DMS53 (cell line): ENCODE results near the gene GLI3.

Source experiments
- DNase-seq: peaks from one replicate; lab custom pipeline; 2025; lab: John Stamatoyannopoulos, UW

GLI3 gene

DNA sequence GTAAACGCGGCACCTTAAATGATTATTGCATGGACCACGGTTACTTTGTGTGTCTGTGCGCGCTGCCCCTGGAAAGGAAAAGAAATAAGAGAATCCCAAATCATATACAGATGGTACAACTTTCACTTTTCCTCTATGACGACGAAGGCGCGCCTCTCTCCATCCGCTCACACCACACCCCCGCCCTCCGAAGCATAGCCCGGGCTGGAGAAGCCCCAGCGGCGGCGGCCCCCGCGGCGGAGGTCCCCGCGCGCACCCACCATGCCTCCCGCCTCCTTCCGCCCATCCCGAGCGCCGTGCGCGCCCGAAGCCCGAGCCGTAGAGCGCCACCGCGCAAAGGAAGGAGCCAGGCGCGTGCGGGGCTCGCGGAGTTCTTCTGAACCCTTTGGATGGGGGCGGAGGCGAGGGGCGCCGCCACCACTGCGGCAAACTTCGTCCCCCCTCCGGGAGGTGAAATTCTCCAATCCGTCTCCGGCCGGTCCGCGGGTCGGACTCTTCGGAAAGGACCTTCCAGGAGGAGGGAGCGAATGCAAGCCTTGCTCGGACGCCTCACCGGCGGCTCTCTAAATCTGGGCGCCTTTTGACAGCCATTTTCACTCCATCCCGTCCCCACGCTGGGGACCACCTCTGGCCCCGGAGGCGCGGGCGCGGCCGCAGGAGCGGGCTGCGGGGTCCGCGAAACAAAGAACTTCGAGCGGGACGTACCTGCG lies 588 bp downstream of the GLI3 start:
- DNase-seq: peak; percentile 68

DNA sequence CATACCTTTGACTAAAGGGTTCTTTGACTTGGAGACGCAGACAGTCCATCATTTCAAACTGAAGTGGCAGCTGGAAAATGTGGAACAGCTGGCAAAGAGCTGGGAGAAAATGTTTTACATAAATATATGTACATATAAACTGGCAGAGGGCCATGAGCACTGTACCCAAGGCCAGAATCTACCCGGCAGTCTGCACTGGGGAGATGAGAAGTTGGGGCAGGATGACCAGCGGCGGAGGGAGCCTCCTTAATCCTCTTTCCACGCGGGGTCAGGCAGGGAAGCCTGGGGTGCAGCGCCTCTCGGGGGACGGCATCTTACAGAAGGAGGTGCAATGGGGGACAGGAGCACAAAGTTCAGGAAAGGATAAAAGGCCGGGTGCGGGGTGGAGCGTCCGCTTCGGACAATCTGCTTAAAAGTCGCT lies 1.3 kb downstream of the GLI3 start:
- DNase-seq: peak; percentile 38

DNA sequence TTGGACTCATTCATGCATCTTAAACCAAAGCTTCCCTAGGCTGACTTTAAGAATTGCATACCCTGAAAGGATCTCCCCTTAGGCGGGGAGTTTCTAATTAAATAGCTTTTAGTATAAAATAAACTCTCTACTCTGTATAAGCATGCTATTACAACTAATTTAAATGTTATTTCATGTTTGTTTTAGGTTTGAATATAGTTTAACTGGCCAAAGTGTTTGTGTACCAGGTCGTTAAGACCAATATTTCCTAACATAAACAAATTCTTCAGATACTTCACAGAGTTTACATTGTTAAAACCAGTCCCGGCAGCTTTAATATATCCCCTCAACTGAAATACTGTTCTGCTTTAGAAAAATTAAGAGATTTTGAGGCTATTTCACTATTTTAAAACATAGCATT lies 2.3 kb downstream of the GLI3 start:
- DNase-seq: no peak

DNA sequence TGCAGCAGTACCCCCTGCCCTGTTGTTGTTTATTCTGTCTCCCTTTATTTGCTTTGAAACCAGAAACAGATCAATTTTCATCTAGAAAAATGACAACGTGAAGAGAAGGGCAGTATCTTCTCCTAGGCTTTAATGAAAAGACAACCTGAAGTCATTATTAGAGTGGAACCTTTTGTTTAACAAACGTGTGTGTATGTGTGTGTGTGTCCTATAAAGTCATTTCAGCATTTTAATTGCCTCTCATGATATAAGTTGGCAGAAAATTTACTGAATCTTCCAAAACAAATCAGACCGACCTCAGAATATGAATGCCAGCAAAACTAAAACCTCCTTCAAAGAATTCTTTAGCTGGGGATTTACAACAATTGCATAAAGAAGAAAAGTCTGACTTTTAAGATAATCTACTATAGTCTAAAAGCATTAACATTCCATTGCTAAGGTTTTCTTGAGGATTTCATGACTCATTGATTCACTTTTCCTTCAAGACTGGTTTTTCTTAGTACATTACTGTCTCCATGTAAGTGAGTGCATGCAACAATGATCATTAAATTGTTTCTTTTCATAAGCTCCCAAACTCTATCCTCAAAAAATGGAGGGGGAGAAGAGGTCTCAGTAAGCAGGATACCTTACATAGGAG lies 3.2 kb downstream of the GLI3 start:
- DNase-seq: no peak

DNA sequence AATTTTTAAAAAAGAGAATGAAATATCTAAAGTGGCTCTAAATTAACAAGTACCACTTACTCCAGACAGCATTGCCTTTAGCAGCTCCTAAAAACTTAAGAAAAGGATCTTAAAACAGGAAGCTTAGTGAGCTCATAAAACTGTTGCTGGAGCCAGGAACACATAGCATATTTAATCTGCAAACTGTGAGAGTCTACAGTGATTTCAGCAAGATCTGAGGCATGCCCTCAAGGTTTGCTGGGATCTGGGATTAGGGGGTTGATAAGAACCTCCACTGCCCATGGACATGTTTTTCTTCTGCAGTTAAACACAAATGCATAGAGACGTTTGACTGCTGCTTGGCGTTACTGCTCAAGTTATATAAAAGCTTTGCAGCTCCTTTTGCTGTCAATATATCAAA lies 3.8 kb downstream of the GLI3 start:
- no peak for DNase-seq

DNA sequence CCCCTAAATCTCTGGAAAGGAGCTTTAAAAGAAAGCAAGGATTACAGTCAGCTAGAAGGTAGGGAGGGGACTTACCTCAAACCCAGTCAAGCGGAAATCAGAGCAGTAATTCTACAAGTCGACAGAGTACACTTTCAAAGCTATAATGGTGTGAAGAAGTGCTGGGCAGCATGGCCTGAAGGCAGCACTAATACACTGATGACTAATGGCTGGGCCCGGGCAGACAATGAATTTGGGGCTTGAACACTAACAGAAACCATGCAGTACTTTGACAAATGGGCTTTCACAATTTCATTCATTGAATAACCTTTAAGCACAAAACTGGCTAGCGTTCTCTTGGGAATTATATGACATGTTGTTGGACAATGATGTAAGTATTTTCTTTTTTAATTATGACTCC lies 4.7 kb downstream of the GLI3 start:
- no peak for DNase-seq

GRCh38 chr7:42231043-42231787 lies 5.8 kb downstream of the GLI3 start:
- no peak for DNase-seq

GRCh38 chr7:42227936-42228591 lies 8.9 kb downstream of the GLI3 start:
- DNase-seq: peak; percentile 54

DNA sequence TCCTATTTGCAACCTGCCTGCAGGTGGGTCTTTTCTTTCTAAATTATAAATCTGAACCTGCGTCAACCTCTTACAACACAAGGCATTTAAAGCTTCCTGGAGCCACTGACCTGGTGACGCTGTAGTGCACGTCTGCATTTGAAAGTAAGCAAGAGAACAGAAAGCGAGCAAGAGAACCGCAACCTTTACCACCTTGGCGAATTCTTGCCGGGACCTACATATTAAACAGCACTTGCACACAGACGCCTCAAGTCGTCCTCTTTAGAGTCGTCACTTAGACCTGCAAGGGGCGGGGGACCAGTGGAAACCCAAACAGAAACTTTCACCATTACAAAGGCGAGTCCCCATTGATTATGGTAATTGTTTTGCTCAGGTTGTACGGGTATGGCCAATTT lies 9.5 kb downstream of the GLI3 start:
- peak; percentile 38 for DNase-seq

DNA sequence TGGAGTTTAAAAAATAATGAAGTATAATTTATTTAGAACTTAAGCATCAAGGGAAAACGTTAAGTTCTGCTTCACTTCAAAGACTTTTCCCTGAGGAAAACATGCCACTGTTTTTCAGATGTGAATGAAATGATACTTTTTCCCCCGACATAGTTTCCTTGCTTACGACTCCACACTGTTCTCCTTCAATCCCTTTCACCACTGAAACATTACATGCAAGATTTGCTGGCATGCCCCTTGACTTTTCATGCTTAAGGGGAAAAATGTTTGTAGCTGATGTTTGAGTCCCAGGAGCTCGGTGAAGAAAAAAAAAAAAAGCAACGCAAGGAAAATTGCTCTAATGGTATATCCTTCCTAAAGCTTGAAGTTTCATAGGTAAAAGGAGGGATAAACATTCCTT lies 10.0 kb downstream of the GLI3 start:
- DNase-seq: no peak

- DNase-seq: peak; percentile 26
These were observed 10.6 kb downstream of the GLI3 start for GRCh38 chr7:42226354-42226941.

- DNase-seq: no peak
These were observed 12.5 kb downstream of the GLI3 start for GRCh38 chr7:42224391-42225003.

DNA sequence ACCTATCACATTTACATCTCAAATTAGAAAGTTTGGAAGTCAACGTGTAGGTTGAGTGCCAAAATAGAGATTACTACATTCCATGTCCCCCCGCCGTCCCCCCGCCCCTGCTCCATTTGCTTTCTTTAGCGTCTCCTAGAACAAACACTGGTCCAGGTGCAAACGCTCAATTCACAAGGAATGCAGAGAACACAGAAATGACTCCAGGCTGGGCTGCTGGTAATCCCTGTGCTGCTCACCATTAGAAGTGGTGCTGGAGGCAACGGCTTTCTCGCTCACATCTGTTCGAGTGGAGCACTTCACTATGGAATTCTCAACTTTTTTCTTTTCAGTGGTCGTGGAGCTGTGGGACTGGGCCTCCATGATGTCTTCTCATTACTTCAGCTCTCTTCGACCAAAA lies 14.1 kb downstream of the GLI3 start:
- DNase-seq: no peak

- no peak for DNase-seq
These were observed 14.9 kb downstream of the GLI3 start for GRCh38 chr7:42222125-42222524.

GRCh38 chr7:42221304-42221703 lies 15.7 kb downstream of the GLI3 start:
- no peak for DNase-seq

DNA sequence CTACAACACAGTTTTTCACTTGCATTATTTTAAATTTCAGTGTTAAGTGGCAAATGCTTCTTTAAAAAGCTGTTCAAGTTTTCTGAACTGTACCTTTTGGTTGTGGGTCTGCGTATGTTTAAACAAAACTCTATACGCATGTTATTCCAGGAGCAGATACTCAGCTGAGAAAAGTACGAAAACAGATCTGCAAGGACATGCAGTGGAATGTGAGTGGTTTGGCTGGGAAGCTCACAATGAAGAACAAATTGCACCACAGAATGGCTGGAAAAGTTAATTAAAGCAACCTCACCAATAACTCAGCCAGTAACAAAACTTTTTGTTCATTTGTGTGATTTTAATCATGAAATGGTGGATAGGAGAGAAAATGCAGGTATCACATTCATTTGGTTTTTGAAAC lies 17.6 kb downstream of the GLI3 start:
- no peak for DNase-seq

DNA sequence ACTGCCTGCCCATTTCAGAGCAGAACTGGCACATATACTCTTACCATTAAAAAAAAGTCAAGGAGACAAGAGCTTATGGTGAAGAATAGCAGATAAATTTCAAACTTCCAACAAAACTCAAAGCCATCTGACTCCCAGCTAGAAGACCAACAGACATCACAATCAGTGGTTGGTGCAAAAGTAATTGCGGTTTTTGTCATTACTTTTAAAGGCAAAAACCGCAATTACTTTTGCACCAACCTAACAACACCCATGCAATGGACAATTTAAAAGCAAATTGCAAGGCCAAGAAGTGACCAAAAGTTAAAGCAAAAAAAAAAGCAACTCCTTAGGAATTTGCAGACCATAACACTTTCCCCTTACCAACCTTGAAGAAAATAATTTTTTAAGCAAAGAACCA lies 18.8 kb downstream of the GLI3 start:
- DNase-seq: no peak

GRCh38 chr7:42217548-42217947 lies 19.5 kb downstream of the GLI3 start:
- no peak for DNase-seq

- no peak for DNase-seq
These were observed 20.0 kb downstream of the GLI3 start for GRCh38 chr7:42217053-42217452.

- DNase-seq: no peak
These were observed 22.8 kb downstream of the GLI3 start for GRCh38 chr7:42214060-42214679.

DNA sequence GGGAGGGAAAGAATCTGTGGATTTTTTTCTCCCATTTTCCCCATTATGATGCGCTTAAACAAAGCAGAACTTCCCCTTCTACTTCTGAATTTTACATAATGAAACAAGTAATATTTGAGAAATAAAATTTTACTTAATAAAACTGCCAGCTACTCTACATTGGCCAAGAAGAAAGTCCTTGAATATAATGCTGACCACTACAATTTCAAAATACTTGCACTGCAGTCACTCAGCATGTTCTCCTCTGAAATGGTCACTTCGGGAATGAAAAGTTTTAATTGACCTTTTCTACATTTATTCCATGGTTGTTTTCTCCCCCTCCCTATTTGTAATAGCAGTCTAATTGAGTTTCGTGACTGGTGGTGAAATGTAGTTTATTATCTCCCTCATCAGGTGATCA lies 23.9 kb downstream of the GLI3 start:
- no peak for DNase-seq
